ENCODE data around the gene FGF4. TPM values are rescaled to one million over a fixed set of nuclear protein-coding genes. Genes with fewer than 3 reads are reported as not detected.

FGF4 gene
- polyA plus RNA-seq, 1 experiment, result not detected

DNA sequence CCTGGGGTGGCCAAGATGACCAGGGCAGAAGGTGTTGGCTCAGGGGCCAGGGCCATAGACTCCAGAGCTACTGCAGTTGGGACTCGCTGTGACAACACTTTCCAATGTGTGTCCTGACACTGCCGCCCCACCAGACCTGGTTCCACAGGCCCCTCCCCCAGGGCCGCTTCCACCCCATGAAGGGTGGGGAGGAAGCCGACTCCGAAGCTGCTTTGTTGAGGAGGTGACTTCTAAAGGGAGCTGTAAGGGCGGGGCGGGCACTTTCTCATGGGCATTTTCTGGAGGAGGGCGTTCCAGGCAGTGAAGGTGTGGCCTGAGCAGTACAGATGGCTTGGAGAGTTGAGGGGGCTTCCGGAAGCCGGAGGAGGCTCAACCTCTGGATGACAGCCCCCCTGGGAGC is 37.8 kb upstream of the FGF4 start:
- no peak for DNase-seq (ENCODE audit: low read depth)
- no peaks in the 10 kb centered on the region for H3K36me3 ChIP-seq (ENCODE audit: control insufficient read depth, insufficient read depth, low read length)
- TF ChIP-seq, protein P1, sequence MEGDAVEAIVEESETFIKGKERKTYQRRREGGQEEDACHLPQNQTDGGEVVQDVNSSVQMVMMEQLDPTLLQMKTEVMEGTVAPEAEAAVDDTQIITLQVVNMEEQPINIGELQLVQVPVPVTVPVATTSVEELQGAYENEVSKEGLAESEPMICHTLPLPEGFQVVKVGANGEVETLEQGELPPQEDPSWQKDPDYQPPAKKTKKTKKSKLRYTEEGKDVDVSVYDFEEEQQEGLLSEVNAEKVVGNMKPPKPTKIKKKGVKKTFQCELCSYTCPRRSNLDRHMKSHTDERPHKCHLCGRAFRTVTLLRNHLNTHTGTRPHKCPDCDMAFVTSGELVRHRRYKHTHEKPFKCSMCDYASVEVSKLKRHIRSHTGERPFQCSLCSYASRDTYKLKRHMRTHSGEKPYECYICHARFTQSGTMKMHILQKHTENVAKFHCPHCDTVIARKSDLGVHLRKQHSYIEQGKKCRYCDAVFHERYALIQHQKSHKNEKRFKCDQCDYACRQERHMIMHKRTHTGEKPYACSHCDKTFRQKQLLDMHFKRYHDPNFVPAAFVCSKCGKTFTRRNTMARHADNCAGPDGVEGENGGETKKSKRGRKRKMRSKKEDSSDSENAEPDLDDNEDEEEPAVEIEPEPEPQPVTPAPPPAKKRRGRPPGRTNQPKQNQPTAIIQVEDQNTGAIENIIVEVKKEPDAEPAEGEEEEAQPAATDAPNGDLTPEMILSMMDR (IDR thresholded peaks at IDR 0.05; ENCODE audit: insufficient read depth, low read depth, low read length), result no peak
- H3K4me3 ChIP-seq (ENCODE audit: low read depth, low read length), result no peak overlapping the region
- CTCF ChIA-PET, result interaction anchor here (1.0 kb wide), 1 partner anchor 95 kb away, joined by 3 read pairs; no protein-coding TSS in a partner anchor
- POLR2A ChIA-PET, result no interaction called here
- peaks cover 33% of the 10 kb centered on the region for H3K27me3 ChIP-seq (ENCODE audit: control insufficient read depth, insufficient read depth, low read length)

DNA sequence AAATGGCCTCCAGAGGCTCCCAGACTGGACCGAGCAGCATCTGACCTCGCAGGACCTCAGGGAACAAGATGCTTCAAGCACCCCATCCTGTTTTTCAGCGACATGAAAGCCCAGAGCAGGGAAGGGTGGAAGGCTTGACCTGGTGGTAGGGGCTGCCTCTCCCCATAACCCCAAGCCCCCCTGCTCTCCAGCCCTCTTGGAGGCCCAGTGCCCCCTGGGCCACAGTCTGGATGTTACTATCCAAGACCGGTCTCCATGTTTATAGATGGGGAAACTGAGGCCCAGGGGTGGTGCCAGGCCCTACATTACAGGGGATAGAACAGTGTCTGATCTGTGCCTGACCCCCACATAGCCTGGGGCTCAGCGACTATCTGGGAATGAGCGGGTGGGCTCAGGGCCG is 37.1 kb upstream of the FGF4 start:
- H3K27me3 ChIP-seq (ENCODE audit: control insufficient read depth, insufficient read depth, low read length), result peaks cover 30% of the 10 kb centered on the region
- POLR2A ChIA-PET, result no interaction called here
- H3K36me3 ChIP-seq (ENCODE audit: control insufficient read depth, insufficient read depth, low read length), result no peaks in the 10 kb centered on the region
- DNase-seq (ENCODE audit: low read depth), result no peak
- H3K4me3 ChIP-seq (ENCODE audit: low read depth, low read length), result no peak overlapping the region
- TF ChIP-seq, protein P1 (IDR thresholded peaks at IDR 0.05; ENCODE audit: insufficient read depth, low read depth, low read length), result no peak
- CTCF ChIA-PET, result interaction anchor here (1.4 kb wide), 1 partner anchor 15 kb away, joined by 3 read pairs; no protein-coding TSS in a partner anchor

DNA sequence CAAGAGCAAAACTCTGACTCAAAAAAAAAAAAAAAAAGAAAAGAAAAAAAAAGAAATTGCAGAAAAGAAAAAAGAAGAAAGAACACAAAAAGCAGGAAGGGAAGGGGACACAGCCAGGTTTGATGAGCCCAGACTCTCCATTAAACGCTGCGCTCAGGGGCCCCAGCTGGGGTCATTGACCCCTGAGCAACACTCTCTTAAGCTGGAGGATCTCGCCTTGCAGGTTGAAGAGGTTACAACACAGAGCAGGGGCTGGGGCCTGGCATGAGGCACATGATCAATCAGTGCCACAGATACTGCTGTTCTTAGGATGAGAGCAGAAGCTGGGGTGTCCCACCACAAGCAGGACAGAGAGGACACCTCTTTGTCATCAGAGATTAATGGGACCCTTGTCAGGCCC is 36.3 kb upstream of the FGF4 start:
- DNase-seq (ENCODE audit: low read depth), result no peak
- Histone ChIP-seq H3K27me3 (ENCODE audit: control insufficient read depth, insufficient read depth, low read length) (peaks cover 21% of the 10 kb centered on the region), H3K36me3 (ENCODE audit: control insufficient read depth, insufficient read depth, low read length) (no peaks in the 10 kb centered on the region), H3K4me3 (ENCODE audit: low read depth, low read length) (no peak overlapping the region)
- ChIA-PET POLR2A (no interaction called here), CTCF (interaction anchor here (1.4 kb wide), 1 partner anchor 14 kb away, joined by 3 read pairs; no protein-coding TSS in a partner anchor)
- TF ChIP-seq, protein P1 (IDR thresholded peaks at IDR 0.05; ENCODE audit: insufficient read depth, low read depth, low read length), result no peak

DNA sequence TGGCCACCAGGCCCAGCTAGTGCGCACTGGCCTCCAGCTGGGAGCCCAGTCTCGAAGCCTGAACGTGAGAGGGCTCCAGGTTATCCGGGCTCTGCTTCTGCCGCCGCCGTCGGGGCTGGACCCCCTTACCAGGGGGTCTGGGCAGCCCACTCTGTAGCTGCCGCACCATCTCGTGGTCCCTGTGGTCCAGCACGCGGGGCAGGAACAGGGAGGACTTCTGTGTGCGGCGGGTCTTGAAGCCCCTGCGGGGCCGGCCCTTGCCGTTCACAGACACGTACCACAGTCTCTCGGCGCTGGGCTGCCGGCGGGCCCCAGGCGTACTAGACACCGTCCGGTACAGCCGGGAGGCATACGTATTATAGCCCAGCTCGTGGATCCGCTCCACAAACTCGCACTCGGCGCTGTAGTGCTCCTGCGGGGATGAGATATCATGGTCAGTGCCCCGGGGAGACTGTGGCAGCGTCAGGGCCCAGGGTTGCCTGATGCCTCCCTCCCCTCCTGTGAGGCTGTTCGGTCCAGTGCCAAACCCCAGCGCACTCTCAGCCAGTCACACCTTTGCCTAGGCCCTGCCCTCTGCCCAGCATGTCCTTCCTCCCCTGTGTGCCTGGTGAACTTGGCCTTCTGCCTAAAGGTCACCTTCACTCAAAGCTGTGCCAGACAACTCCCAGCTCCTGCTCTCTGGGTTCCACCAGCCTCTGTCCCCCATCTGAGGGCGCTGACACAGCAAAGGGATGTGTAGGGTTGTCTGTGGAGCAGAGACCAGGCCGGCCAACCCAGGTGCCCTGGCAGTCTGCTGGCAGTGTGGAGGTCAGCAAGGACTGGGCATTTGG is 35.4 kb upstream of the FGF4 start:
- Histone ChIP-seq H3K36me3 (ENCODE audit: control insufficient read depth, insufficient read depth, low read length) (no peaks in the 10 kb centered on the region), H3K27me3 (ENCODE audit: control insufficient read depth, insufficient read depth, low read length) (peaks cover 12% of the 10 kb centered on the region), H3K4me3 (ENCODE audit: low read depth, low read length) (no peak overlapping the region)
- TF ChIP-seq, protein P1 (IDR thresholded peaks at IDR 0.05; ENCODE audit: insufficient read depth, low read depth, low read length), result no peak
- CTCF ChIA-PET, result no interaction called here
- DNase-seq (ENCODE audit: low read depth), result no peak
- POLR2A ChIA-PET, result no interaction called here

DNA sequence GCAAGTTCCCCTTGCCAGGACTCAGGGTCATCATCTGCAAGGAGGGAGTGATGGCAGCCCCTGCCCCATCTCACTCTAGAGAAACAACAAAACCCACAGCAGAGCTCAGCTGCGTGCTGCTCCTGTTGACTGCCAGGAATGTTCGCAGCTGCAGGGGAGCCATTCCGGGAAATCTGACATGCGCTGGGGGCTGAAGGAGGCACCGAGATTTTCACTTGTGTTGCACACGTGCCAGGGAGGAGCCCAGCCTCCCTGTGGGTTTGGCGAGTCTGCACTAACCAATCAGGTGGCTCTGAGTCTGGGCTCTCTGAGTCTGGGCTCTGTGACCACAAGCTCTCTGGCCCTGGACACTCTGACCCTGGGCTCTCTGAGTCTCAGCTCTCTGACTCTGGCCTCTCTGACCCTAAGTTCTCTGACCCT is 33.5 kb upstream of the FGF4 start:
- POLR2A ChIA-PET, result no interaction called here
- DNase-seq (ENCODE audit: low read depth), result no peak
- TF ChIP-seq, protein P1 (IDR thresholded peaks at IDR 0.05; ENCODE audit: insufficient read depth, low read depth, low read length), result no peak
- CTCF ChIA-PET, result interaction anchor here (0.7 kb wide), 1 partner anchor 86 kb away, joined by 3 read pairs; no protein-coding TSS in a partner anchor
- Histone ChIP-seq H3K4me3 (ENCODE audit: low read depth, low read length) (no peak overlapping the region), H3K36me3 (ENCODE audit: control insufficient read depth, insufficient read depth, low read length) (no peaks in the 10 kb centered on the region), H3K27me3 (ENCODE audit: control insufficient read depth, insufficient read depth, low read length) (peaks cover 9% of the 10 kb centered on the region)
